Stomach (tissue), 9 donors: Measurements from ENCODE around the gene LENEP. TPM values are rescaled to one million over a fixed set of nuclear protein-coding genes. Genes with fewer than 3 reads are reported as not detected.

Experiments used
- DNase-seq, 2 donors: peaks; one replicate each; pipeline versions ENCODE4 v3.0.0 to v3.0.0-alpha.2; 2013 to 2019
- H3K27ac ChIP-seq, 5 donors: fragments of 200-600 bp in 4 of 5; sonication (generic) in 4 of 5; one replicate each; pipeline ENCODE4 v1.5.1; 2013 to 2019; ENCODE audit warnings: mild to moderate bottlenecking in 1 of 5, moderate library complexity in 1 of 5
- H3K27me3 ChIP-seq, 3 donors: fragments of 200-600 bp; sonication (generic); one replicate each; pipeline ENCODE4 v1.5.1; 2017 to 2019; ENCODE audit warnings: mixed run types in 1 of 3
- H3K36me3 ChIP-seq, 4 donors: fragments of 200-600 bp; sonication (generic); 1 replicate in 3 of 4; 2 replicates in 1 of 4; pipeline ENCODE4 v1.5.1; 2016 to 2019
- H3K4me1 ChIP-seq, 4 donors: fragments of 200-600 bp; sonication (generic); one replicate each; pipeline ENCODE4 v1.5.1; 2016 to 2019
- H3K4me3 ChIP-seq, 4 donors: fragments of 200-600 bp; sonication (generic) in 3 of 4; one replicate each; pipeline ENCODE4 v1.5.1; 2016 to 2019; ENCODE audit warnings: mild to moderate bottlenecking in 1 of 4
- H3K9me3 ChIP-seq, 4 donors: fragments of 200-600 bp; sonication (generic); one replicate each; pipeline ENCODE4 v1.5.1; 2016 to 2019
- CTCF ChIP-seq, 7 experiments: fragments of 450-650 bp in 4 of 7; fragments of 200-600 bp in 3 of 7; sonication (generic) in 3 of 7; IDR thresholded peaks; one replicate each; pipeline ENCODE4 v1.5.1; 2016 to 2019; ENCODE audit warnings: antibody characterized with exemption in 7 of 7, control low read depth in 2 of 7, mild to moderate bottlenecking in 1 of 7
- EP300 ChIP-seq: sonication (generic); formaldehyde crosslinking; IDR thresholded peaks from one replicate; pipeline ENCODE4 v1.6.1; 2017; ENCODE audit warnings: antibody characterized with exemption
- POLR2A ChIP-seq, 4 donors: fragments of 450-650 bp; IDR thresholded peaks; one replicate each; pipeline ENCODE4 v1.6.1; 2016; ENCODE audit warnings: antibody characterized with exemption in 4 of 4, control low read depth in 2 of 4, mild to moderate bottlenecking in 1 of 4, moderate library complexity in 1 of 4
- POLR2AphosphoS5 ChIP-seq, 3 donors: sonication (generic); formaldehyde crosslinking; IDR thresholded peaks; one replicate each; pipeline ENCODE4 v1.6.1; 2016; ENCODE audit warnings: antibody characterized with exemption in 3 of 3
- WGBS, 5 donors: extraction: QIAGEN DNeasy Blood & Tissue Kit in 3 of 5; methylation state at CpG; one replicate each; pipeline versions ENCODE4 v1.1.5 to v1.1.7; 2013 to 2018; 5-methylcytosine and 5-hydroxymethylcytosine counted together
- intact Hi-C: fragments of 100-400 bp; cut with DNase I; formaldehyde crosslinking; loops from one replicate; pipeline ENCODE4 v1.15.1; 2023; ENCODE audit warnings: low total_unique reads
- polyA plus RNA-seq, 3 donors: library from polyadenylated mRNA; stranded (reverse); fragments of 200-250 nt; gene quantifications; one replicate each; pipeline ENCODE4 v1.2.3, GENCODE V29; 2013
- total RNA-seq, 5 donors: library from RNA; depleted of rRNA; stranded (reverse); fragments of >200 nt; gene quantifications; one replicate each; pipeline versions ENCODE4 v1.1.0 to v1.2.3, GENCODE V29; 2014 to 2016
- donor health status: healthy with polysubstance abuse.
- donor health status: Bipolar disorder and iron deficiency.
- donor health status: healthy.

The LENEP gene
- total and polyA plus RNA-seq, 8 donors = 1.1 to 11.6 TPM; not detected in 6

- H3K4me1 ChIP-seq = no peaks in the 10 kb centered on the region
- no peak for TF ChIP-seq CTCF (IDR thresholded peaks at IDR 0.05)
- TF ChIP-seq POLR2A (IDR thresholded peaks at IDR 0.05) = no peak
- TF ChIP-seq POLR2AphosphoS5 (IDR thresholded peaks at IDR 0.05) = no peak
- TF ChIP-seq EP300 = no peak
- no peaks in the 10 kb centered on the region for H3K9me3 ChIP-seq
- H3K36me3 ChIP-seq = no peaks in the 10 kb centered on the region
- no peaks in the 10 kb centered on the region for H3K27me3 ChIP-seq
- no peak for DNase-seq
- no peak overlapping the region for H3K27ac ChIP-seq
- H3K4me3 ChIP-seq = no peak overlapping the region
- 78 to 87% (median 80%) methylated on average over 16 of the region's 16 CpGs for WGBS, 5 donors
- intact Hi-C loops = no loop called here
These were observed 36.3 kb downstream of the LENEP start for GRCh38 chr1:155029513-155030242.

- no peak for DNase-seq
- no peaks in the 10 kb centered on the region for H3K36me3 ChIP-seq
- no peaks in the 10 kb centered on the region for H3K9me3 ChIP-seq
- TF ChIP-seq CTCF (IDR thresholded peaks at IDR 0.05) (no peak), POLR2AphosphoS5 (IDR thresholded peaks at IDR 0.05) (no peak), POLR2A (IDR thresholded peaks at IDR 0.05) (no peak), EP300 (no peak)
- intact Hi-C loops = no loop called here
- H3K27me3 ChIP-seq = no peaks in the 10 kb centered on the region
- H3K4me3 ChIP-seq = no peak overlapping the region
- no peak overlapping the region for H3K27ac ChIP-seq
- 77 to 96% (median 85%) methylated on average over 3 to 15 of the region's 15 CpGs for WGBS, 5 donors
- H3K4me1 ChIP-seq = no peaks in the 10 kb centered on the region
These were observed 36.9 kb downstream of the LENEP start for GRCh38 chr1:155030243-155030795.

- intact Hi-C loops = no loop called here
- H3K9me3 ChIP-seq = no peaks in the 10 kb centered on the region
- no peak for DNase-seq
- no peak overlapping the region for H3K4me3 ChIP-seq
- 68 to 86% (median 83%) methylated on average over 11 of the region's 11 CpGs for WGBS, 5 donors
- no peaks in the 10 kb centered on the region for H3K27me3 ChIP-seq
- H3K36me3 ChIP-seq = no peaks in the 10 kb centered on the region
- TF ChIP-seq CTCF (IDR thresholded peaks at IDR 0.05) (no peak), POLR2A (IDR thresholded peaks at IDR 0.05) (no peak), EP300 (no peak), POLR2AphosphoS5 (IDR thresholded peaks at IDR 0.05) (no peak)
- no peak overlapping the region for H3K27ac ChIP-seq
- H3K4me1 ChIP-seq = no peaks in the 10 kb centered on the region
These were observed 37.5 kb downstream of the LENEP start for GRCh38 chr1:155030899-155031298.

GRCh38 chr1:155032886-155033285 is 39.5 kb downstream of the LENEP start:
- no peaks in the 10 kb centered on the region for H3K4me1 ChIP-seq
- no peak for TF ChIP-seq POLR2AphosphoS5 (IDR thresholded peaks at IDR 0.05)
- TF ChIP-seq POLR2A (IDR thresholded peaks at IDR 0.05) = no peak
- H3K4me3 ChIP-seq = no peak overlapping the region
- no peaks in the 10 kb centered on the region for H3K27me3 ChIP-seq
- no peak overlapping the region for H3K27ac ChIP-seq
- intact Hi-C loops = no loop called here
- WGBS, 5 donors = 82 to 89% (median 86%) methylated on average over 10 to 12 of the region's 12 CpGs
- no peaks in the 10 kb centered on the region for H3K36me3 ChIP-seq
- H3K9me3 ChIP-seq = no peaks in the 10 kb centered on the region
- no peak for DNase-seq

GRCh38 chr1:155033524-155033923 is 40.1 kb downstream of the LENEP start, which contains the start of the genes DCST1 and DCST2:
TSS of gene DCST1 (plus strand) at chr1:155033824. CDS start at chr1:155034037, 213 bp downstream.
TSS of gene DCST2 (minus strand) at chr1:155033781. CDS start at chr1:155033701, 80 bp downstream.
- Histone ChIP-seq H3K36me3 (no peaks in the 10 kb centered on the region), H3K4me3 (no peak within 1 kb of the TSS), H3K4me1 (peaks cover 2 to 5% (median 5%) of the 10 kb centered on the region in 4 donors), H3K9me3 (no peaks in the 10 kb centered on the region), H3K27me3 (no peaks in the 10 kb centered on the region), H3K27ac (no peak within 1 kb of the TSS)
- TF ChIP-seq EP300 = no peak
- no peak for TF ChIP-seq CTCF (IDR thresholded peaks at IDR 0.05)
- WGBS, 5 donors = 92 to 97% (median 94%) methylated on average over 9 of the region's 9 CpGs
- intact Hi-C loops = no loop called here
- no peak for DNase-seq
